Measurements from ENCODE around the gene SEC14L5.

DNA sequence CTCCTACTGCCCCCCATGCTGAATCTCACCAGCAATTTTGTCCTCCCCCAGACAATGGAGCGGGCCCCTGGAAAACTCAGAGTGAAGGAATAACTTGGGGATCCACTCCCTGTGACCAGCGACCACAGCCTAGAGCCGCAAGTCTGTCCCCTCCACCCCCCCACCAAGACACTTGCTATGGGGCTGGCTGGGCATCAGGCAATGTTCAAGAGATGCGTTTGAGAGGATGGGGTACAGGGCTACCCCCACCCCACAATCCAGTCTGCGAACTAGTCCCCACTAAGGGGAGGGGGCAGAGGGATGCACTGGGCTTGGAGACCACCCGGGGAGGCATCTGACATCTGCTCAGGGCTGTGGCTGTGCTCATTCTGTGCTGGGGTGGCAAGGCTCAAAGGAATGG lies 23.5 kb upstream of the SEC14L5 start:
- TF ChIP-seq, protein P1, sequence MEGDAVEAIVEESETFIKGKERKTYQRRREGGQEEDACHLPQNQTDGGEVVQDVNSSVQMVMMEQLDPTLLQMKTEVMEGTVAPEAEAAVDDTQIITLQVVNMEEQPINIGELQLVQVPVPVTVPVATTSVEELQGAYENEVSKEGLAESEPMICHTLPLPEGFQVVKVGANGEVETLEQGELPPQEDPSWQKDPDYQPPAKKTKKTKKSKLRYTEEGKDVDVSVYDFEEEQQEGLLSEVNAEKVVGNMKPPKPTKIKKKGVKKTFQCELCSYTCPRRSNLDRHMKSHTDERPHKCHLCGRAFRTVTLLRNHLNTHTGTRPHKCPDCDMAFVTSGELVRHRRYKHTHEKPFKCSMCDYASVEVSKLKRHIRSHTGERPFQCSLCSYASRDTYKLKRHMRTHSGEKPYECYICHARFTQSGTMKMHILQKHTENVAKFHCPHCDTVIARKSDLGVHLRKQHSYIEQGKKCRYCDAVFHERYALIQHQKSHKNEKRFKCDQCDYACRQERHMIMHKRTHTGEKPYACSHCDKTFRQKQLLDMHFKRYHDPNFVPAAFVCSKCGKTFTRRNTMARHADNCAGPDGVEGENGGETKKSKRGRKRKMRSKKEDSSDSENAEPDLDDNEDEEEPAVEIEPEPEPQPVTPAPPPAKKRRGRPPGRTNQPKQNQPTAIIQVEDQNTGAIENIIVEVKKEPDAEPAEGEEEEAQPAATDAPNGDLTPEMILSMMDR (conservative IDR thresholded peaks at IDR 0.05; ENCODE audit: low read length) = no peak
- no peak for TF ChIP-seq EZH2phosphoT487 (IDR thresholded peaks at IDR 0.05; ENCODE audit: borderline replicate concordance)

Measured in Loucy (cell line).